Smooth muscle cell (in vitro differentiated cells): ENCODE data around the gene SLC8A1. TPM values are rescaled to one million over a fixed set of nuclear protein-coding genes. Genes with fewer than 3 reads are reported as not detected.

Source experiments
- DNase-seq: peaks from one replicate; lab custom pipeline; 2025; ENCODE audit not compliant: unreplicated experiment; lab: John Stamatoyannopoulos, UW
- H2AFZ ChIP-seq: fragments of 200-600 bp; sonication (generic); 2 replicates; pipeline ENCODE4 v1.6.0; 2016; ENCODE audit warnings: antibody characterized with exemption, low read depth, mild to moderate bottlenecking
- H3F3A ChIP-seq: fragments of 200-600 bp; sonication (generic); 2 replicates; pipeline ENCODE4 v1.6.0; 2017; ENCODE audit warnings: antibody characterized with exemption, low read depth
- H3K27ac ChIP-seq: fragments of 200-600 bp; sonication (generic); 2 replicates; pipeline ENCODE4 v1.5.1; 2016; ENCODE audit warnings: low read depth, mild to moderate bottlenecking
- H3K27me3 ChIP-seq: fragments of 200-600 bp; sonication (generic); 2 replicates; pipeline ENCODE4 v1.6.1; 2016; ENCODE audit warnings: low read depth, mild to moderate bottlenecking
- H3K36me3 ChIP-seq: fragments of 200-600 bp; sonication (generic); 2 replicates; pipeline ENCODE4 v1.5.1; 2016; ENCODE audit warnings: low read depth
- H3K4me1 ChIP-seq: fragments of 200-600 bp; sonication (generic); 2 replicates; pipeline ENCODE4 v1.5.1; 2016; ENCODE audit warnings: low read depth
- H3K4me2 ChIP-seq: fragments of 200-600 bp; sonication (generic); 2 replicates; pipeline ENCODE4 v1.6.0; 2016; ENCODE audit warnings: mild to moderate bottlenecking
- H3K4me3 ChIP-seq: fragments of 200-600 bp; sonication (generic); 2 replicates; pipeline ENCODE4 v1.5.1; 2016; ENCODE audit warnings: mild to moderate bottlenecking
- H3K79me2 ChIP-seq: fragments of 200-600 bp; sonication (generic); 2 replicates; pipeline ENCODE4 v1.6.0; 2016; ENCODE audit warnings: low read depth, mild to moderate bottlenecking
- H3K9ac ChIP-seq: fragments of 200-600 bp; sonication (generic); 2 replicates; pipeline ENCODE4 v1.6.0; 2016; ENCODE audit warnings: low read depth
- H3K9me3 ChIP-seq: fragments of 200-600 bp; sonication (generic); replicated peaks from 2 replicates; pipeline ENCODE4 v1.5.1; 2016; ENCODE audit warnings: low read depth
- H4K20me1 ChIP-seq: fragments of 200-600 bp; sonication (generic); 2 replicates; pipeline ENCODE4 v1.6.0; 2016; ENCODE audit warnings: low read depth
- CTCF ChIP-seq: fragments of 200-600 bp; sonication (generic); IDR thresholded peaks from 2 replicates; pipeline ENCODE4 v1.5.1; 2017; ENCODE audit warnings: borderline replicate concordance, mild to moderate bottlenecking, antibody characterized with exemption; ENCODE audit not compliant: insufficient read depth, poor library complexity, severe bottlenecking
- WGBS: methylation state at CpG from one replicate; pipeline ENCODE4 v1.1.7; 2016; ENCODE audit warnings: low lambda C conversion rate; 5-methylcytosine and 5-hydroxymethylcytosine counted together
- polyA plus RNA-seq: library from polyadenylated mRNA; unstranded; fragments of >200 nt; fragmentation: Nextera tagmentation; extraction: Ambion mirVana; gene quantifications from 2 replicates; pipeline ENCODE4 v1.2.1, GENCODE V29; 2016
- total RNA-seq: library from RNA; depleted of rRNA; stranded (reverse); fragments of >200 nt; gene quantifications from 2 replicates; pipeline ENCODE4 v1.2.3, GENCODE V29; 2014

The SLC8A1 gene
- total and polyA plus RNA-seq, 2 experiments from 2014 or later, result 1.1 to 5.3 TPM

GRCh38 chr2:40485318-40485717, 33.4 kb upstream of the SLC8A1 start:
- Histone ChIP-seq H3K4me1 (peaks cover 6% of the 10 kb centered on the region), H2AFZ (no peak overlapping the region), H3K27ac (no peak overlapping the region), H3K36me3 (no peaks in the 10 kb centered on the region), H3K79me2 (no peaks in the 10 kb centered on the region), H3K27me3 (no peaks in the 10 kb centered on the region), H3K9ac (no peak overlapping the region), H3K4me3 (no peak overlapping the region), H3K9me3 (no peaks in the 10 kb centered on the region), H3F3A (no peaks in the 10 kb centered on the region), H4K20me1 (no peaks in the 10 kb centered on the region), H3K4me2 (no peak overlapping the region)
- TF ChIP-seq CTCF, result no peak
- no peak for DNase-seq
- 83% methylated on average over 2 of the region's 2 CpGs for WGBS

- Histone ChIP-seq H4K20me1 (no peaks in the 10 kb centered on the region), H3K36me3 (no peaks in the 10 kb centered on the region), H3K9ac (no peak overlapping the region), H3F3A (no peaks in the 10 kb centered on the region), H3K4me2 (no peak overlapping the region), H3K27me3 (no peaks in the 10 kb centered on the region), H2AFZ (no peak overlapping the region), H3K4me3 (no peak overlapping the region), H3K9me3 (no peaks in the 10 kb centered on the region), H3K4me1 (peaks cover 6% of the 10 kb centered on the region), H3K27ac (no peak overlapping the region), H3K79me2 (no peaks in the 10 kb centered on the region)
- no peak for TF ChIP-seq CTCF
- no peak for DNase-seq
- WGBS, result 91% methylated on average over 3 of the region's 3 CpGs
Measured at GRCh38 chr2:40483549-40484243, 31.8 kb upstream of the SLC8A1 start.

GRCh38 chr2:40480596-40480995, 28.7 kb upstream of the SLC8A1 start:
- WGBS, result 59% methylated on average over 5 of the region's 5 CpGs
- H3K9me3 ChIP-seq, result no peaks in the 10 kb centered on the region
- no peaks in the 10 kb centered on the region for H3K4me1 ChIP-seq
- no peak for TF ChIP-seq CTCF
- no peak overlapping the region for H3K9ac ChIP-seq
- no peak overlapping the region for H3K4me3 ChIP-seq
- H3K4me2 ChIP-seq, result no peak overlapping the region
- no peak overlapping the region for H2AFZ ChIP-seq
- H3K27me3 ChIP-seq, result no peaks in the 10 kb centered on the region
- no peak overlapping the region for H3K27ac ChIP-seq
- no peak for DNase-seq
- no peaks in the 10 kb centered on the region for H3K79me2 ChIP-seq
- no peaks in the 10 kb centered on the region for H3F3A ChIP-seq
- H3K36me3 ChIP-seq, result no peaks in the 10 kb centered on the region
- H4K20me1 ChIP-seq, result no peaks in the 10 kb centered on the region

GRCh38 chr2:40480073-40480472, 28.2 kb upstream of the SLC8A1 start:
- H3K4me2 ChIP-seq, result no peak overlapping the region
- no peaks in the 10 kb centered on the region for H3K27me3 ChIP-seq
- no peaks in the 10 kb centered on the region for H3F3A ChIP-seq
- no peak overlapping the region for H3K9ac ChIP-seq
- no peaks in the 10 kb centered on the region for H4K20me1 ChIP-seq
- no peaks in the 10 kb centered on the region for H3K9me3 ChIP-seq
- no peak for DNase-seq
- H2AFZ ChIP-seq, result no peak overlapping the region
- no peaks in the 10 kb centered on the region for H3K4me1 ChIP-seq
- no peak overlapping the region for H3K27ac ChIP-seq
- H3K79me2 ChIP-seq, result no peaks in the 10 kb centered on the region
- no peak for TF ChIP-seq CTCF
- H3K36me3 ChIP-seq, result no peaks in the 10 kb centered on the region
- H3K4me3 ChIP-seq, result no peak overlapping the region
